SU-DHL-6 (cell line): ENCODE measurements around the gene NINL.

ENCODE experiments used
- H2AFZ ChIP-seq: fragments of 200-600 bp; sonication (generic); 2 replicates; pipeline ENCODE4 v1.6.1; 2014; ENCODE audit warnings: low read depth, mild to moderate bottlenecking, moderate library complexity, mixed read lengths, antibody characterized with exemption, low read length; ENCODE audit not compliant: severe bottlenecking
- H3F3A ChIP-seq: fragments of 200-600 bp; shearing (Covaris generic); 2 replicates; pipeline ENCODE4 v1.6.0; 2016; ENCODE audit warnings: antibody characterized with exemption, mild to moderate bottlenecking; ENCODE audit not compliant: insufficient read depth
- H3K27ac ChIP-seq: fragments of 200-600 bp; sonication (generic); 2 replicates; pipeline ENCODE4 v1.5.1; 2016; ENCODE audit warnings: low read depth, mild to moderate bottlenecking, low read length, moderate library complexity, mixed read lengths
- H3K27me3 ChIP-seq: fragments of 200-600 bp; sonication (generic), shearing (Covaris generic); 2 replicates; pipeline ENCODE4 v1.6.0; 2014; ENCODE audit warnings: mild to moderate bottlenecking, low read length
- H3K36me3 ChIP-seq: fragments of 200-600 bp; sonication (generic); 2 replicates; pipeline ENCODE4 v1.6.1; 2014; ENCODE audit warnings: mild to moderate bottlenecking, low read length, mixed read lengths
- H3K4me2 ChIP-seq: fragments of 300-600, 200-600 bp; shearing (Covaris generic), sonication (generic); 2 replicates; pipeline ENCODE4 v1.6.0; 2014; ENCODE audit warnings: low read length, low read depth, mild to moderate bottlenecking; ENCODE audit not compliant: poor library complexity, severe bottlenecking
- H3K4me3 ChIP-seq: fragments of 200-600 bp; sonication (generic); 2 replicates; pipeline ENCODE4 v1.5.1; 2014; ENCODE audit warnings: antibody characterized with exemption, low read length, mild to moderate bottlenecking, mixed read lengths; ENCODE audit not compliant: insufficient read depth, poor library complexity, severe bottlenecking
- H3K79me2 ChIP-seq: fragments of 200-600 bp; sonication (generic); 2 replicates; pipeline ENCODE4 v1.6.1; 2014; ENCODE audit warnings: mild to moderate bottlenecking, low read length, moderate library complexity; ENCODE audit not compliant: insufficient read depth
- H3K9ac ChIP-seq: fragments of 200-600 bp; sonication (generic); 2 replicates; pipeline ENCODE4 v1.7.0; 2014; ENCODE audit warnings: mild to moderate bottlenecking, low read length
- H3K9me2 ChIP-seq: fragments of 200-600 bp; sonication (generic); replicated peaks from 2 replicates; pipeline ENCODE4 v1.6.1; 2014; ENCODE audit warnings: low read length; ENCODE audit not compliant: insufficient read depth
- H3K9me3 ChIP-seq: fragments of 200-600 bp; sonication (generic); 2 replicates; pipeline ENCODE4 v1.6.1; 2014; ENCODE audit warnings: low read length, mixed read lengths; ENCODE audit not compliant: insufficient read depth
- H4K20me1 ChIP-seq: fragments of 200-600 bp; sonication (generic); 2 replicates; pipeline ENCODE4 v1.6.1; 2014; ENCODE audit warnings: low read depth, mild to moderate bottlenecking, antibody characterized with exemption, low read length, moderate library complexity, mixed read lengths
- EZH2phosphoT487 ChIP-seq: fragments of 200-600 bp; sonication (generic), shearing (Covaris generic); conservative IDR thresholded peaks from 2 replicates; pipeline ENCODE4 v1.6.1; 2018; ENCODE audit warnings: mild to moderate bottlenecking, antibody characterized with exemption, low read length, moderate library complexity, mixed read lengths
- TF ChIP-seq, protein P1 (sequence below): fragments of 200-600 bp; sonication (generic); IDR thresholded peaks from one replicate; pipeline ENCODE4 v1.5.1; 2017; ENCODE audit warnings: antibody characterized with exemption, mild to moderate bottlenecking, low read length, moderate library complexity; ENCODE audit not compliant: insufficient read depth, poor library complexity, severe bottlenecking

NINL gene

DNA sequence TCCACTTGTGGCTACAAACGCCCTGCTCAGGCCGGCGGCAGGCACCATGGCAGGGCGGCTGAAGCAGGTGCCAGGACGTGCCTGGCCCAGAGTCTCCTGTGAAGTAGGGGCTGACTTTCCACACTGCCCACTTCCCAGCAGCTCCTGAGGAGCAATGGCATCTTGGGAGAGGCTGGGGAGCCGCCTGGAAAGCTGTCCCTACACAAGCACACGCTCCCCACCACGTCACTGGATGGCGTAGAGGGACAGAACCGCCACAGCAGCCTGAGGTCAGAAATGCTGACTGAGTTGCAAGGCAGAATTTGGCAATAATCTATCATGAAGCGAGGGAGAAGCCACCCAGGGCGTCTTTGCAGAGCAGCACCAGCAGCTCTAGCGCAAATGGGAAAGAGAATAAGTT, 86.3 kb downstream of the NINL start:
- Histone ChIP-seq H3K9ac (no peak overlapping the region), H3K27me3 (no peaks in the 10 kb centered on the region), H3K27ac (no peak overlapping the region), H3K36me3 (no peaks in the 10 kb centered on the region), H3K9me2 (no peaks in the 10 kb centered on the region), H3F3A (no peaks in the 10 kb centered on the region), H3K4me2 (no peak overlapping the region), H3K79me2 (no peaks in the 10 kb centered on the region), H4K20me1 (no peaks in the 10 kb centered on the region), H3K9me3 (no peaks in the 10 kb centered on the region), H3K4me3 (no peak overlapping the region), H2AFZ (no peak overlapping the region)
- TF ChIP-seq EZH2phosphoT487 = no peak

DNA sequence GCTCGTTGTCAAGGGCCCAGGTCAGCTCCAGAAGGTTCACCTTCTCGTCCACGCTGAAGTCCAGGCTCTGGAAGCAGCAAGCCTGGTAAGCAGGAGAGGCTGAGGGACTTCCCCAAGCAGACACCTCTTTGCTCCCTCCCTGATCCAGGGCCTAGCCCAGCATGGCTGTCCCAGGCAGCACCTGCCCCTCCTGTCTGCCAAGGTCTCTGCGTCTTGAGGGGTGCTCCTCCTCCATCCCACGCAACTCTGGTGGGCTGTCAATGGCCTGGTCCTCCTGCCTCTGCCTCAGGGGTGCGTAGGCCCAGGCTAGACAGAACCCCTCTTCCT, 87.1 kb downstream of the NINL start:
- H3K79me2 ChIP-seq = no peaks in the 10 kb centered on the region
- no peaks in the 10 kb centered on the region for H3K9me2 ChIP-seq
- H3F3A ChIP-seq = no peaks in the 10 kb centered on the region
- no peak overlapping the region for H3K4me3 ChIP-seq
- no peaks in the 10 kb centered on the region for H3K27me3 ChIP-seq
- no peak overlapping the region for H3K27ac ChIP-seq
- TF ChIP-seq EZH2phosphoT487 = no peak
- TF ChIP-seq, protein P1, sequence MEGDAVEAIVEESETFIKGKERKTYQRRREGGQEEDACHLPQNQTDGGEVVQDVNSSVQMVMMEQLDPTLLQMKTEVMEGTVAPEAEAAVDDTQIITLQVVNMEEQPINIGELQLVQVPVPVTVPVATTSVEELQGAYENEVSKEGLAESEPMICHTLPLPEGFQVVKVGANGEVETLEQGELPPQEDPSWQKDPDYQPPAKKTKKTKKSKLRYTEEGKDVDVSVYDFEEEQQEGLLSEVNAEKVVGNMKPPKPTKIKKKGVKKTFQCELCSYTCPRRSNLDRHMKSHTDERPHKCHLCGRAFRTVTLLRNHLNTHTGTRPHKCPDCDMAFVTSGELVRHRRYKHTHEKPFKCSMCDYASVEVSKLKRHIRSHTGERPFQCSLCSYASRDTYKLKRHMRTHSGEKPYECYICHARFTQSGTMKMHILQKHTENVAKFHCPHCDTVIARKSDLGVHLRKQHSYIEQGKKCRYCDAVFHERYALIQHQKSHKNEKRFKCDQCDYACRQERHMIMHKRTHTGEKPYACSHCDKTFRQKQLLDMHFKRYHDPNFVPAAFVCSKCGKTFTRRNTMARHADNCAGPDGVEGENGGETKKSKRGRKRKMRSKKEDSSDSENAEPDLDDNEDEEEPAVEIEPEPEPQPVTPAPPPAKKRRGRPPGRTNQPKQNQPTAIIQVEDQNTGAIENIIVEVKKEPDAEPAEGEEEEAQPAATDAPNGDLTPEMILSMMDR = no peak
- no peaks in the 10 kb centered on the region for H3K36me3 ChIP-seq
- H3K4me2 ChIP-seq = no peak overlapping the region
- H3K9ac ChIP-seq = no peak overlapping the region
- no peaks in the 10 kb centered on the region for H3K9me3 ChIP-seq
- no peak overlapping the region for H2AFZ ChIP-seq
- no peaks in the 10 kb centered on the region for H4K20me1 ChIP-seq

DNA sequence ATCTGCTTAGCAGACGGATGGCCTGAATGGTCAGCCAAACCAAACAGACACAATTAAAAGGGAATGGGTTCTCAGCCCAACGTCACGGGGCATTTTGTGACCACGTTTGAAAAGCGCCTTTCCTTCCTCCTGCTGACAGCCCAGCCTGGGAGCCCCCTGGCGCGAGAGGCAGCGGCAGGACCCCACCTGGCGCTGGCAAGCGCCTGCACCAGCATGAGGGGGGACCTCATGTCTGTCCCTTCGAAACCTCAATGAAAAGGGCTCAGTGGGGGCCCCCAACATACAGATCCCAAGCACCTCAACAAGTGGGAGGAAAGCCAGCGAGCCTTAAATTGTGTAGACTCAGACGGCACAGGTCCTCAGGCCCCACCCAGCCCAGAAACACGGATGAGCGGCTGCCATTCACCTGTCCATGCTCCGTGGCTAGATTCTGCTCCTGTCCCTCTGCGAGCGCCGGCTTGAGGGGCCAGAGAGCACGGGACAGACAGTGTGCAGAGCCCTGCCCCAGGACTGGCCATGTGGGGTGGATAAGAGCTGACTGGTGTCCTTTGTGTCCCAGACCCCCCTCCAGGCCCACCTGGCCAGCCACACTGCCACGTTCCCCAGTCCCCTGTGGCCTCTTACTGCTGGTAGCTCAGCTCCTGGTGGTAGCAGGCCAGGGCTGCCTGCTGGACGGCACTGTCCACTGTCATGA, 87.6 kb downstream of the NINL start:
- Histone ChIP-seq H4K20me1 (no peaks in the 10 kb centered on the region), H3F3A (no peaks in the 10 kb centered on the region), H3K9me2 (no peaks in the 10 kb centered on the region), H2AFZ (no peak overlapping the region), H3K27ac (no peak overlapping the region), H3K9me3 (no peaks in the 10 kb centered on the region), H3K4me3 (no peak overlapping the region), H3K27me3 (no peaks in the 10 kb centered on the region), H3K79me2 (no peaks in the 10 kb centered on the region), H3K4me2 (no peak overlapping the region), H3K36me3 (no peaks in the 10 kb centered on the region), H3K9ac (no peak overlapping the region)
- TF ChIP-seq, protein P1 = no peak
- no peak for TF ChIP-seq EZH2phosphoT487

DNA sequence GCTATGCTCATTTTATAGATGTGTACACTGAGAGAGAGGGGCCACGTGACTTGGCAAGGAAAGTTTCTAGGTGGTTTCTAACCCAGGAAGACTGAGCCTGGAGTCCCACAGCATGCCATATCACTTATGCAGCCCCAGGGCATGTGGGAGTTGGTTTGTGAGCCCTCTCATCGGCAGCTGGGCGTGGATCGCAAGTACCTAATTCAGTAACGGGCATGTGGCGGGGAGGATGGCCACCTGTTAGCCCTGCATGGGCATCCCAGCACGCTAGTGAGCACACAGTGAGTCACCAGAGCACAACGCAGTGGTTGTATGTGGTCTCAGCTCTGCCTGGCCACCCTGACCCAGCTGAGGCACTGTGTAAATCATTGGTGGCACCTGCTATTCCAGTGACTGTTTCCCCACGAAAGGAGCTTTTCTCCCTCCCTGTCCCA, 88.3 kb downstream of the NINL start:
- no peak for TF ChIP-seq EZH2phosphoT487
- TF ChIP-seq, protein P1 = no peak
- no peaks in the 10 kb centered on the region for H4K20me1 ChIP-seq
- H3K27ac ChIP-seq = no peak overlapping the region
- no peak overlapping the region for H2AFZ ChIP-seq
- no peak overlapping the region for H3K4me2 ChIP-seq
- no peaks in the 10 kb centered on the region for H3K27me3 ChIP-seq
- H3K79me2 ChIP-seq = no peaks in the 10 kb centered on the region
- H3F3A ChIP-seq = no peaks in the 10 kb centered on the region
- H3K4me3 ChIP-seq = no peak overlapping the region
- no peaks in the 10 kb centered on the region for H3K36me3 ChIP-seq
- no peaks in the 10 kb centered on the region for H3K9me2 ChIP-seq
- H3K9me3 ChIP-seq = no peaks in the 10 kb centered on the region
- no peak overlapping the region for H3K9ac ChIP-seq
